H9 (cell line): Measurements from ENCODE around the gene CD52. TPM values are rescaled to one million over a fixed set of nuclear protein-coding genes. Genes with fewer than 3 reads are reported as not detected.

Experiments used
- DNase-seq: peaks from one replicate; pipeline ENCODE4 v3.0.0-alpha.2; 2017
- H2AFZ ChIP-seq: one replicate; pipeline ENCODE4 v1.6.1; 2013; ENCODE audit warnings: mild to moderate bottlenecking, low read length, control low read depth, moderate library complexity
- H2AK5ac ChIP-seq: 2 replicates; pipeline ENCODE4 v1.6.1; 2013; ENCODE audit warnings: low read length, control low read depth, mixed read lengths; ENCODE audit not compliant: insufficient read length
- H2BK120ac ChIP-seq: one replicate; pipeline ENCODE4 v1.6.1; 2013; ENCODE audit warnings: low read depth, mild to moderate bottlenecking, low read length, control low read depth, inconsistent platforms; ENCODE audit not compliant: poor library complexity, severe bottlenecking
- H2BK12ac ChIP-seq: 2 replicates; pipeline ENCODE4 v1.6.1; 2013; ENCODE audit warnings: low read length, control low read depth, mixed read lengths, low read depth; ENCODE audit not compliant: insufficient read length
- H2BK15ac ChIP-seq: 2 replicates; pipeline ENCODE4 v1.6.1; 2013; ENCODE audit warnings: low read depth, low read length, control low read depth
- H2BK20ac ChIP-seq: one replicate; pipeline ENCODE4 v1.6.1; 2013; ENCODE audit warnings: low read depth, mild to moderate bottlenecking, low read length, control low read depth, inconsistent platforms; ENCODE audit not compliant: poor library complexity, severe bottlenecking
- H2BK5ac ChIP-seq: 2 replicates; pipeline ENCODE4 v1.6.1; 2013; ENCODE audit warnings: low read length, control low read depth, mixed read lengths; ENCODE audit not compliant: insufficient read length
- H3K14ac ChIP-seq: 2 replicates; pipeline ENCODE4 v1.6.1; 2013; ENCODE audit warnings: low read length, control low read depth; ENCODE audit not compliant: insufficient read depth
- H3K18ac ChIP-seq: 2 replicates; pipeline ENCODE4 v1.6.1; 2013; ENCODE audit warnings: low read depth, mild to moderate bottlenecking, mixed read lengths, low read length, control low read depth; ENCODE audit not compliant: insufficient read length
- H3K23ac ChIP-seq: 2 replicates; pipeline ENCODE4 v1.6.1; 2013; ENCODE audit warnings: low read length, control low read depth, mixed read lengths, low read depth; ENCODE audit not compliant: insufficient read length
- H3K23me2 ChIP-seq: 2 replicates; pipeline ENCODE4 v1.6.1; 2013; ENCODE audit warnings: low read depth, mild to moderate bottlenecking, mixed read lengths, low read length, control low read depth; ENCODE audit not compliant: insufficient read length, poor library complexity, severe bottlenecking
- H3K27ac ChIP-seq: 2 replicates; pipeline ENCODE4 v1.5.1; 2013; ENCODE audit warnings: low read length, control low read depth, mixed read lengths, low read depth; ENCODE audit not compliant: insufficient read length
- H3K27me3 ChIP-seq: 2 replicates; pipeline ENCODE4 v1.6.1; 2013; ENCODE audit warnings: low read length, control low read depth, inconsistent platforms; ENCODE audit not compliant: insufficient read depth
- H3K4ac ChIP-seq: 2 replicates; pipeline ENCODE4 v1.6.1; 2013; ENCODE audit warnings: low read depth, mild to moderate bottlenecking, control low read depth, inconsistent platforms, low read length, moderate library complexity
- H3K4me1 ChIP-seq: 2 replicates; pipeline ENCODE4 v1.6.1; 2013; ENCODE audit warnings: low read length, control low read depth, inconsistent platforms; ENCODE audit not compliant: insufficient read depth
- H3K4me2 ChIP-seq: 2 replicates; pipeline ENCODE4 v1.6.1; 2013; ENCODE audit warnings: low read length, control low read depth, mixed read lengths; ENCODE audit not compliant: insufficient read length, insufficient read depth
- H3K56ac ChIP-seq: 2 replicates; pipeline ENCODE4 v1.6.1; 2013; ENCODE audit warnings: low read depth, mild to moderate bottlenecking, mixed read lengths, low read length, control low read depth; ENCODE audit not compliant: insufficient read length
- H3K79me1 ChIP-seq: 2 replicates; pipeline ENCODE4 v1.6.1; 2013; ENCODE audit warnings: low read depth, mild to moderate bottlenecking, moderate library complexity, low read length, control low read depth, inconsistent platforms; ENCODE audit not compliant: insufficient read depth, poor library complexity, severe bottlenecking
- H3K79me2 ChIP-seq: 2 replicates; pipeline ENCODE4 v1.6.1; 2013; ENCODE audit warnings: low read length, control low read depth, inconsistent platforms; ENCODE audit not compliant: insufficient read depth
- H3K9ac ChIP-seq: 2 replicates; pipeline ENCODE4 v1.6.1; 2013; ENCODE audit warnings: low read length, control low read depth, mixed read lengths; ENCODE audit not compliant: insufficient read length; ENCODE audit errors: extremely low read depth
- H3K9me3 ChIP-seq: one replicate; pipeline ENCODE4 v1.6.1; 2013; ENCODE audit warnings: low read depth, low read length, inconsistent platforms; ENCODE audit not compliant: control insufficient read depth
- H3T11ph ChIP-seq: one replicate; pipeline ENCODE4 v1.6.1; 2013; ENCODE audit warnings: mild to moderate bottlenecking, low read length, control low read depth, inconsistent platforms
- H4K20me1 ChIP-seq: one replicate; pipeline ENCODE4 v1.6.1; 2013; ENCODE audit not compliant: control insufficient read depth, insufficient read length, insufficient read depth
- H4K5ac ChIP-seq: 2 replicates; pipeline ENCODE4 v1.6.1; 2013; ENCODE audit warnings: low read depth, mild to moderate bottlenecking, mixed read lengths, low read length, control low read depth; ENCODE audit not compliant: insufficient read length
- H4K8ac ChIP-seq: replicated peaks from 2 replicates; pipeline ENCODE4 v1.6.1; 2013; ENCODE audit warnings: low read length, control low read depth, mixed read lengths, low read depth; ENCODE audit not compliant: insufficient read length
- H4K91ac ChIP-seq: 2 replicates; pipeline ENCODE4 v1.6.1; 2013; ENCODE audit warnings: low read depth, mild to moderate bottlenecking, moderate library complexity, mixed read lengths, low read length, control low read depth; ENCODE audit not compliant: insufficient read length
- H3K27ac Mint-ChIP-seq, 3 experiments: 2 replicates in 2 of 3; 3 replicates in 1 of 3; pipeline ENCODE4 v1.8.0; 2020 to 2021; ENCODE audit warnings: mixed read lengths in 3 of 3, mild to moderate bottlenecking in 1 of 3, moderate library complexity in 1 of 3
- H3K27me3 Mint-ChIP-seq: 2 replicates; pipeline ENCODE4 v1.8.0; 2021; ENCODE audit warnings: low read depth, mild to moderate bottlenecking, moderate library complexity, mixed read lengths
- H3K36me3 Mint-ChIP-seq, 3 experiments: 2 replicates in 2 of 3; 3 replicates in 1 of 3; pipeline ENCODE4 v1.8.0; 2020 to 2021; ENCODE audit warnings: low read depth in 3 of 3, mixed read lengths in 3 of 3; ENCODE audit not compliant: insufficient read depth in 1 of 3
- H3K4me1 Mint-ChIP-seq, 2 experiments: 2 replicates each; pipeline ENCODE4 v1.8.0; 2020; ENCODE audit warnings: mixed read lengths in 2 of 2
- H3K4me3 Mint-ChIP-seq, 2 experiments: 2 replicates in 1 of 2; 3 replicates in 1 of 2; pipeline ENCODE4 v1.8.0; 2020 to 2021; ENCODE audit warnings: mild to moderate bottlenecking in 2 of 2, mixed read lengths in 2 of 2, moderate library complexity in 1 of 2
- H3K9me3 Mint-ChIP-seq, 2 experiments: 2 replicates in 1 of 2; 3 replicates in 1 of 2; pipeline ENCODE4 v1.8.0; 2020; ENCODE audit warnings: mild to moderate bottlenecking in 2 of 2, mixed read lengths in 2 of 2, moderate library complexity in 1 of 2
- WGBS: extraction: QIAGEN DNeasy Blood & Tissue Kit; methylation state at CpG from one replicate; pipeline ENCODE4 v1.1.7; 2013; ENCODE audit warnings: missing lambda C conversion rate, low lambda C conversion rate, mixed read lengths; ENCODE audit not compliant: insufficient read length; ENCODE audit errors: extremely low coverage; 5-methylcytosine and 5-hydroxymethylcytosine counted together
- total RNA-seq: library from RNA; stranded (reverse); gene quantifications from 2 replicates; pipeline ENCODE4 v1.2.1, GENCODE V29; 2021
- TF ChIP-seq, protein P1 (sequence below): fragments of 200-600 bp; sonication (generic); conservative IDR thresholded peaks from 3 replicates; pipeline ENCODE4 v1.8.0; 2021; ENCODE audit warnings: antibody characterized with exemption, mild to moderate bottlenecking

Gene CD52
- total RNA-seq, 1 experiment from 2014 or later: 4.1 TPM

DNA sequence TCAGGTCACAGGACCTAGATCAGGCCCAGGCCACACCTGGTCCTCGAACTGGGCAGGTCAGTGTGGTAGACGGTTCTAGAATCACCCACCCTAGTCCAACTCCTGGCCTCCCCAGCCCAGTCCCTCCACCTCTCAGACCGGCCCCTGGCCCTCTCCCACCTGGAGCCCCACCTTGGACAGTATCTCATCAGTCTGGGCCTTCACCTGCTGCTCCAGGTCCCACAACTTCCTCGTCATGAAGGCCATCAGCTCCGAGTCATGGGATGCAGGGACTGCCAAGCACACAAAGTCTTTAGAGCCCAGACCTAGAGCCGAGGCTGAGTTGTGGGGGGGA is 20.0 kb upstream of the CD52 start:
- no CpG with 5 or more reads among the region's 6 CpGs for WGBS
- Histone ChIP-seq H4K20me1 (no peaks in the 10 kb centered on the region), H3K23ac (no peak overlapping the region), H4K8ac (no peak overlapping the region), H2BK20ac (no peak overlapping the region), H3K14ac (no peak overlapping the region), H3K27ac (no peak overlapping the region), H3K27me3 (no peaks in the 10 kb centered on the region), H3K4me1 (no peaks in the 10 kb centered on the region), H4K5ac (no peak overlapping the region), H3K18ac (no peak overlapping the region), H3K79me2 (no peaks in the 10 kb centered on the region), H2AFZ (no peak overlapping the region), H2BK12ac (no peak overlapping the region), H3T11ph (no peak overlapping the region), H4K91ac (no peak overlapping the region), H2BK120ac (no peak overlapping the region), H2AK5ac (no peak overlapping the region), H3K56ac (no peak overlapping the region), H3K9ac (no peak overlapping the region), H3K4ac (no peak overlapping the region), H3K9me3 (no peaks in the 10 kb centered on the region), H3K79me1 (no peaks in the 10 kb centered on the region), H3K4me2 (no peak overlapping the region), H2BK5ac (no peak overlapping the region), H3K23me2 (no peaks in the 10 kb centered on the region), H2BK15ac (no peak overlapping the region)
- DNase-seq: no peak
- no peak overlapping the region for H3K4me3 Mint-ChIP-seq
- peak overlapping the region in 1 of 3 experiments; percentile 70; a peak in 1 of 7 replicates for H3K27ac Mint-ChIP-seq
- H3K36me3 Mint-ChIP-seq: peaks cover 0 to 2% (median 0%) of the 10 kb centered on the region in 3 experiments; a peak in 1 of 7 replicates
- no peaks in the 10 kb centered on the region for H3K9me3 Mint-ChIP-seq
- TF ChIP-seq, protein P1, sequence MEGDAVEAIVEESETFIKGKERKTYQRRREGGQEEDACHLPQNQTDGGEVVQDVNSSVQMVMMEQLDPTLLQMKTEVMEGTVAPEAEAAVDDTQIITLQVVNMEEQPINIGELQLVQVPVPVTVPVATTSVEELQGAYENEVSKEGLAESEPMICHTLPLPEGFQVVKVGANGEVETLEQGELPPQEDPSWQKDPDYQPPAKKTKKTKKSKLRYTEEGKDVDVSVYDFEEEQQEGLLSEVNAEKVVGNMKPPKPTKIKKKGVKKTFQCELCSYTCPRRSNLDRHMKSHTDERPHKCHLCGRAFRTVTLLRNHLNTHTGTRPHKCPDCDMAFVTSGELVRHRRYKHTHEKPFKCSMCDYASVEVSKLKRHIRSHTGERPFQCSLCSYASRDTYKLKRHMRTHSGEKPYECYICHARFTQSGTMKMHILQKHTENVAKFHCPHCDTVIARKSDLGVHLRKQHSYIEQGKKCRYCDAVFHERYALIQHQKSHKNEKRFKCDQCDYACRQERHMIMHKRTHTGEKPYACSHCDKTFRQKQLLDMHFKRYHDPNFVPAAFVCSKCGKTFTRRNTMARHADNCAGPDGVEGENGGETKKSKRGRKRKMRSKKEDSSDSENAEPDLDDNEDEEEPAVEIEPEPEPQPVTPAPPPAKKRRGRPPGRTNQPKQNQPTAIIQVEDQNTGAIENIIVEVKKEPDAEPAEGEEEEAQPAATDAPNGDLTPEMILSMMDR: no peak
- 0 out of 4 replicates have a peak, but pooled peaks cover 3 to 4% of the 10 kb centered on the region in 2 experiments for H3K4me1 Mint-ChIP-seq
- 0 out of 2 replicates have a peak, but pooled peaks cover 2% of the 10 kb centered on the region for H3K27me3 Mint-ChIP-seq
